Adrenal gland (tissue), 12 donors: ENCODE data around the gene MAP2K5. TPM values are rescaled to one million over a fixed set of nuclear protein-coding genes. Genes with fewer than 3 reads are reported as not detected.
A peak's percentile ranks its signal among the peaks of the same experiment; 100 is the strongest.

Experiments
- DNase-seq, 7 donors: peaks; one replicate each; pipeline ENCODE4 v3.0.0-alpha.2; 2019 to 2020
- H3K27ac ChIP-seq, 5 donors: fragments of 200-600 bp; sonication (generic) in 4 of 5; 1 replicate in 3 of 5; 2 replicates in 2 of 5; pipeline versions ENCODE4 v1.5.1 to v1.8.0; 2016 to 2020; ENCODE audit warnings: mild to moderate bottlenecking in 1 of 5
- H3K27me3 ChIP-seq: fragments of 200-600 bp; 2 replicates; pipeline ENCODE4 v1.8.0; 2021
- H3K36me3 ChIP-seq, 2 donors: fragments of 200-600 bp; replicated peaks in 1 of 2; 1 replicate in 1 of 2; 2 replicates in 1 of 2; pipeline versions ENCODE4 v1.5.1 to v1.8.0; 2018 to 2022
- H3K4me1 ChIP-seq, 2 donors: fragments of 200-600 bp; replicated peaks in 1 of 2; 1 replicate in 1 of 2; 2 replicates in 1 of 2; pipeline versions ENCODE4 v1.5.1 to v1.8.0; 2018 to 2021
- H3K4me3 ChIP-seq, 4 donors: fragments of 200-600 bp; sonication (generic) in 3 of 4; one replicate each; pipeline ENCODE4 v1.5.1; 2016 to 2018
- H3K9me3 ChIP-seq, 3 donors: fragments of 200-600 bp; sonication (generic) in 1 of 3; replicated peaks in 1 of 3; 1 replicate in 2 of 3; 2 replicates in 1 of 3; pipeline versions ENCODE4 v1.5.1 to v1.8.0; 2016 to 2021
- POLR2A ChIP-seq, 2 donors: fragments of 450-650 bp; IDR thresholded peaks; one replicate each; pipeline ENCODE4 v1.6.1; 2017; ENCODE audit warnings: antibody characterized with exemption in 2 of 2, mild to moderate bottlenecking in 2 of 2, moderate library complexity in 1 of 2
- WGBS, 4 donors: extraction: QIAGEN DNeasy Blood & Tissue Kit in 2 of 4; methylation state at CpG; one replicate each; pipeline versions ENCODE4 v1.1.5 to v1.1.7; 2013 to 2017; 5-methylcytosine and 5-hydroxymethylcytosine counted together
- intact Hi-C, 2 donors: fragments of 100-400 bp; cut with DNase I; formaldehyde crosslinking; loops; one replicate each; pipeline versions ENCODE4 v1.14.1 to v1.15.0; 2022 to 2023
- polyA plus RNA-seq, 3 donors: library from polyadenylated mRNA; stranded (reverse); fragments of 200-250 nt in 2 of 3; fragments of 350-450 nt in 1 of 3; fragmentation: Illumina TruSeq in 1 of 3; extraction: RNeasy Lipid Tissue Mini Kit (QIAGEN cat#74804) in 1 of 3; gene quantifications; one replicate each; pipeline ENCODE4 v1.2.3, GENCODE V29; 2013 to 2014
- total RNA-seq, 9 donors: library from RNA; depleted of rRNA in 4 of 9; stranded (reverse); fragments of >200 nt in 4 of 9; fragments of 120-200 nt in 1 of 9; fragmentation: NEBNext Ultra II Directional in 1 of 9; extraction: Animal tissue kit (Norgen Biotek cat#: 25700) in 1 of 9; gene quantifications; one replicate each; pipeline versions ENCODE4 v1.1.0 to v1.2.4, GENCODE V29; 2013 to 2023
- TF ChIP-seq, protein P1 (sequence below), 6 experiments: fragments of 450-650 bp in 4 of 6; fragments of 200-600 bp in 2 of 6; sonication (generic) in 1 of 6; IDR thresholded peaks; 1 replicate in 5 of 6; 2 replicates in 1 of 6; pipeline versions ENCODE4 v1.5.1 to v1.8.0; 2016 to 2021; ENCODE audit warnings: antibody characterized with exemption in 6 of 6, mild to moderate bottlenecking in 2 of 6, moderate library complexity in 1 of 6
- donor health status: healthy with polysubstance abuse.
- donor health status: Bipolar disorder and iron deficiency.
- donor health status: DM: yes; HTN: yes; CAD: no.
- donor health status: DM: no; HTN: no; CAD: no.
- donor health status: DM: no; HTN: no; CAD: no.
- donor health status: DM: yes; HTN: yes; CAD: no.

MAP2K5 gene
- total and polyA plus RNA-seq, 12 donors: 10.3 to 33.8 (median 17.0) TPM

DNA sequence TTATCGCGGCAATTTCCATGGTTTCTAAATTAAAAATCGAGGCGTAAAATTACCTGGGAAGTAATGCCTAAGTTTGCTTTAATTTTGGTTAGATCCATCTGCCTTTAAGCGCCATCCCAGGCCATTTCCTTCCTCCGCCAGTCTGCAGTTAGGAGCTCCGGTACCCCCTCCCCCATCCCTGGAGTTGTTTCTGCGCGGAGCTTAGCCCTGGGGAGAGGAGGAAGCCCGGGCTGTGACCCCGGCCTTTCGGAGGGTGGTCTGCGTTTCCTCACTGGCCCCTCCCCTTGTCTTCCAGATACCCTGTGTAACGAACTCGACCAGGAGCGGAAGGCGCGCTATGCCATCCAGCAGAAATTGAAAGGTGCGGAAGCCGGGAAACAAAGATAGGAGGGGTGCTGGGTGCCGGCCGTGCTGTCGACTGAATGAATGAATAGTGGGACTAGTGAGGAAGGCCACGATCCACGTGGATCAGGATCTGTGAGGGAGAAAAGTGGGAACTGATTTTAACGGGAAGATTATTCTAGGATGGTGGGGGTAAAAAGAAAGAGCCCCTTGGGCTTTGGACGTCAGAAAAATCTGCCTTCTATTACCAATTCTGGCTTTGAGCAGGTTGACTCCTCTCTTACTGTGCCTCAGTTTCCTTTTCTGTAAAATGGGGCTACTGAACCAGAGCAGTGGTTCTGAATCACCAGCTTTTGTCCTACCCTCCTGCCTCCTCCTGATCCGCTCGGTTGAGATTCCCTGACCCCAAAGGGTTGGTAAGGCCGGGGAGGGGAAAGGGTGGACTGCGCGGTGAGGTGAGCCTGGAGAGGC, 290.6 kb downstream of the MAP2K5 start:
- H3K36me3 ChIP-seq: no peaks in the 10 kb centered on the region
- peaks cover 72% of the 10 kb centered on the region for H3K27me3 ChIP-seq
- no peak for TF ChIP-seq POLR2A (IDR thresholded peaks at IDR 0.05)
- TF ChIP-seq, protein P1, sequence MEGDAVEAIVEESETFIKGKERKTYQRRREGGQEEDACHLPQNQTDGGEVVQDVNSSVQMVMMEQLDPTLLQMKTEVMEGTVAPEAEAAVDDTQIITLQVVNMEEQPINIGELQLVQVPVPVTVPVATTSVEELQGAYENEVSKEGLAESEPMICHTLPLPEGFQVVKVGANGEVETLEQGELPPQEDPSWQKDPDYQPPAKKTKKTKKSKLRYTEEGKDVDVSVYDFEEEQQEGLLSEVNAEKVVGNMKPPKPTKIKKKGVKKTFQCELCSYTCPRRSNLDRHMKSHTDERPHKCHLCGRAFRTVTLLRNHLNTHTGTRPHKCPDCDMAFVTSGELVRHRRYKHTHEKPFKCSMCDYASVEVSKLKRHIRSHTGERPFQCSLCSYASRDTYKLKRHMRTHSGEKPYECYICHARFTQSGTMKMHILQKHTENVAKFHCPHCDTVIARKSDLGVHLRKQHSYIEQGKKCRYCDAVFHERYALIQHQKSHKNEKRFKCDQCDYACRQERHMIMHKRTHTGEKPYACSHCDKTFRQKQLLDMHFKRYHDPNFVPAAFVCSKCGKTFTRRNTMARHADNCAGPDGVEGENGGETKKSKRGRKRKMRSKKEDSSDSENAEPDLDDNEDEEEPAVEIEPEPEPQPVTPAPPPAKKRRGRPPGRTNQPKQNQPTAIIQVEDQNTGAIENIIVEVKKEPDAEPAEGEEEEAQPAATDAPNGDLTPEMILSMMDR (IDR thresholded peaks at IDR 0.05): no peak
- peak overlapping the region in 1 of 4 donors; percentile 22 for H3K4me3 ChIP-seq
- intact Hi-C loops: loop anchor here (2.0 to 10.0 kb wide), 4 partner anchors 308 to 888 kb away; partner anchors contain the start of gene C15orf61 (in 1 of the 2)
- H3K27ac ChIP-seq: no peak overlapping the region
- WGBS, 4 donors: 11 to 19% (median 13%) methylated on average over 27 to 32 of the region's 32 CpGs
- no peak for DNase-seq
- peaks cover 18 to 44% of the 10 kb centered on the region in 2 donors for H3K4me1 ChIP-seq
- no peaks in the 10 kb centered on the region for H3K9me3 ChIP-seq

DNA sequence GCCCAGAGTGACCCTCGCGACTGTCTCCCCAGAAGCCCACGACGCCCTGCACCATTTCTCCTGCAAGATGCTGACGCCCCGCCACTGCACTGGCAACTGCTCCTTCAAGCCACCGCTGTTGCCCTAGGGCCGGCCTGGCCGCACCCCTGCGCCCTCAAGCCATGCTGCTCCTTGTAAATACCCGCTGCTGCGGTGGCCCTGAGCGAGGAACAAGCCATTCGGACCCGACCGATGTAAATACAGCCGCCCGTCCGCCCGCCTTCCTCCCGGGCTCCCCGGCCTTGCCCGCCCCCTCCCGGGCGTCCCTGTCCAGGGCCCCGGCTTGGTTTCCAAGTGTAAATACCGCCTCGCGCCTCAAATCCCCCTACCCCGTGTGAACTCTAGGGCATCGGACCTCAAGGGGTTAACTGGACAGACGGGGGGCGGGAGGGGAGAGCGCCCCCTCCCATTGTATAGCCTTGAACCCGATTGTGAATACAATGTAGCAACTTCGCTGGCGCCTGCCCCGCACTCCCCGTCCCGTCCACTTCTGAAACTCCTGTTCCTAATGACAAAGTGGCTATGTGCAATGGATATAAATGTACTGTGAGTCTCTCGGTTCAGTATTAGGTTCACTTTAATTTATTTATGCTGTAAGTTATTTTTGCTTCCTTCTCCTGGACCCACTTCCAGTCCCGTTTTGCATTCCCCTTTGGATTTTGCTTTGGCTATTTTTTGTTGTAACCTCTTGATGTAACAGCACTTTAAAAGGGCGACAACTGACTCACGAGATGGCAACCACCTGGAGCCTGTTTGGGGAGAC, 291.4 kb downstream of the MAP2K5 start:
- H3K4me3 ChIP-seq: peak overlapping the region in 1 of 4 donors; percentile 22
- peaks cover 64% of the 10 kb centered on the region for H3K27me3 ChIP-seq
- no peaks in the 10 kb centered on the region for H3K36me3 ChIP-seq
- intact Hi-C loops: loop anchor here (2.0 to 10.0 kb wide), 4 partner anchors 309 to 889 kb away; partner anchors contain the start of gene C15orf61 (in 1 of the 2)
- DNase-seq: peak in 3 of 7 donors; percentile 44 to 48 (median 47)
- WGBS, 4 donors: 3 to 13% (median 5%) methylated on average over 13 to 44 of the region's 44 CpGs
- peaks cover 11 to 42% of the 10 kb centered on the region in 2 donors for H3K4me1 ChIP-seq
- no peak for TF ChIP-seq POLR2A (IDR thresholded peaks at IDR 0.05)
- TF ChIP-seq, protein P1 (IDR thresholded peaks at IDR 0.05): peak; percentile 12 to 49 (median 34)
- no peaks in the 10 kb centered on the region for H3K9me3 ChIP-seq
- H3K27ac ChIP-seq: no peak overlapping the region

DNA sequence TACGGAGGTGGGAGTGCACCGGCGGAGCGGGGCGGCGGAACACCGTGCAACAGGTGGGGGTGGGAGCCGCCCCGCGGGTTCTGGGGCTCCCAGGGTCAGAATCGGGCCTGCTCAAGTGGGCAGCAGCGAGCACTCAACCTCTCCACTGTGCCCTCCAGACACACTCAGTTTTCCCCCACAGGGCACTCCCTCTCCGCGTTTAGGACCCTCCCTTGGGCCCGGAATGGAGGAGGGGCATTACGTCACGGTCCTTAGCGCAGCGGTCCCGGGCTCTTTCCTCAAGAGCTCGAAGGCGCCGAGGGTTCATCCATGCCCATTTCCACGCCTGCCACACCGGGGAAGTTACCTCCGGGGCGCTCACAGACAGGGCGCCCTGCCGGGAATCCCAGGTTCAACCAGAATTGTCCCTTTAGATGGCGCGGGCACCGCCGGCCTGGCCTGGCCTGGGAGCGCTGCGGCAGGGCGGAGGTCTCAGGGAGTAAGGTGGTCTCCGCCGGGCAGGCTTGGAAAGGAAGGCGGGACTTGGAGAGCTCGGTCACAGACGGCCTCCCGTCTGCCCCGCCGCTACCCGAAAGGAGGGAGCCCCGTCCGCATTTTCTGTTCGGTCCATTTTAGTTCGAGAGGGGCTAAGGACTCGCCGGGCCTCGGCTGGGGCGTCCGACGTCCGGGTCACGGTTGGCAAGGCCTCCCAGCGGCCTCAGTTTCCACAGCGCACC, 292.2 kb downstream of the MAP2K5 start:
- no peak for DNase-seq
- peaks cover 56% of the 10 kb centered on the region for H3K27me3 ChIP-seq
- peaks cover 11 to 45% of the 10 kb centered on the region in 2 donors for H3K4me1 ChIP-seq
- peak overlapping the region in 2 of 4 donors; percentile 18 to 22 for H3K4me3 ChIP-seq
- no peaks in the 10 kb centered on the region for H3K36me3 ChIP-seq
- no peaks in the 10 kb centered on the region for H3K9me3 ChIP-seq
- TF ChIP-seq POLR2A (IDR thresholded peaks at IDR 0.05): no peak
- TF ChIP-seq, protein P1 (IDR thresholded peaks at IDR 0.05): no peak
- intact Hi-C loops: loop anchor here (5.0 to 10.0 kb wide), 4 partner anchors 310 to 890 kb away; partner anchors contain the start of gene C15orf61 (in 1 of the 2)
- WGBS, 4 donors: 6 to 11% (median 10%) methylated on average over 26 to 59 of the region's 59 CpGs
- no peak overlapping the region for H3K27ac ChIP-seq
